Activated T-helper 17 cell treated with anti-CD3 and anti-CD28 coated beads, Interleukin-2, amount 50 U/mL, for 72 hours (primary cell): ENCODE data around the gene MRPS24. TPM values are rescaled to one million over a fixed set of nuclear protein-coding genes. Genes with fewer than 3 reads are reported as not detected.
A peak's percentile ranks its signal among the peaks of the same experiment; 100 is the strongest.

Experiments used
- ATAC-seq: fragments of 150-1000 bp; cut with Tn5 transposase; replicated peaks from 2 replicates; pipeline ENCODE4 v1.10.0; 2021; ENCODE audit warnings: mild to moderate bottlenecking, moderate library complexity
- H3K27ac Mint-ChIP-seq: one replicate; pipeline ENCODE4 v1.8.0; 2022; ENCODE audit warnings: mixed read lengths
- H3K27me3 Mint-ChIP-seq: one replicate; pipeline ENCODE4 v1.8.0; 2022; ENCODE audit warnings: mixed read lengths
- H3K36me3 Mint-ChIP-seq: one replicate; pipeline ENCODE4 v1.8.0; 2022; ENCODE audit warnings: low read depth, mild to moderate bottlenecking, mixed read lengths
- H3K4me1 Mint-ChIP-seq: one replicate; pipeline ENCODE4 v1.8.0; 2022; ENCODE audit warnings: mixed read lengths
- H3K4me3 Mint-ChIP-seq: one replicate; pipeline ENCODE4 v1.8.0; 2022; ENCODE audit warnings: mild to moderate bottlenecking, mixed read lengths
- H3K9me3 Mint-ChIP-seq: one replicate; pipeline ENCODE4 v1.8.0; 2022; ENCODE audit warnings: mixed read lengths
- total RNA-seq, 2 donors: library from RNA; stranded (reverse); gene quantifications; one replicate each; pipeline ENCODE4 v1.2.3, GENCODE V29; 2022

Gene MRPS24
- total RNA-seq, 2 donors from 2014 or later, result 68.0 to 113 TPM

- ATAC-seq, result peak; percentile 47
These were observed 537 bp upstream of the MRPS24 start for GRCh38 chr7:43869867-43870240.

GRCh38 chr7:43868681-43869005, 674 bp downstream of the MRPS24 start:
- H3K4me3 Mint-ChIP-seq, result peak overlapping the region; percentile 97
- no peaks in the 10 kb centered on the region for H3K27me3 Mint-ChIP-seq
- H3K4me1 Mint-ChIP-seq, result peaks cover 22% of the 10 kb centered on the region
- H3K36me3 Mint-ChIP-seq, result peaks cover 39% of the 10 kb centered on the region
- no peaks in the 10 kb centered on the region for H3K9me3 Mint-ChIP-seq
- H3K27ac Mint-ChIP-seq, result peak overlapping the region; percentile 93
- no peak for ATAC-seq

More at GRCh38 chr7:43869867-43870240, 537 bp upstream of the MRPS24 start:
- Mint-ChIP-seq H3K36me3 (peaks cover 40% of the 10 kb centered on the region), H3K4me1 (peaks cover 22% of the 10 kb centered on the region), H3K27ac (peak overlapping the region; percentile 93), H3K4me3 (peak overlapping the region; percentile 97), H3K27me3 (no peaks in the 10 kb centered on the region), H3K9me3 (no peaks in the 10 kb centered on the region)

- ATAC-seq, result no peak
- Mint-ChIP-seq H3K27me3 (no peaks in the 10 kb centered on the region), H3K4me1 (peaks cover 22% of the 10 kb centered on the region), H3K36me3 (peaks cover 39% of the 10 kb centered on the region), H3K4me3 (peak overlapping the region; percentile 97), H3K27ac (peak overlapping the region; percentile 93), H3K9me3 (no peaks in the 10 kb centered on the region)
These were observed 1.1 kb downstream of the MRPS24 start for GRCh38 chr7:43868181-43868580.

GRCh38 chr7:43865277-43865676, 4.0 kb downstream of the MRPS24 start:
- no peak for ATAC-seq
- Mint-ChIP-seq H3K4me1 (peaks cover 12% of the 10 kb centered on the region), H3K36me3 (peaks cover 39% of the 10 kb centered on the region), H3K9me3 (no peaks in the 10 kb centered on the region), H3K4me3 (no peak overlapping the region), H3K27ac (no peak overlapping the region), H3K27me3 (no peaks in the 10 kb centered on the region)

- H3K4me1 Mint-ChIP-seq, result peaks cover 5% of the 10 kb centered on the region
- no peak overlapping the region for H3K27ac Mint-ChIP-seq
- H3K9me3 Mint-ChIP-seq, result no peaks in the 10 kb centered on the region
These were observed 5.2 kb downstream of the MRPS24 start for GRCh38 chr7:43864126-43864525.

GRCh38 chr7:43856996-43857395, 12.3 kb downstream of the MRPS24 start:
- Mint-ChIP-seq H3K4me3 (no peak overlapping the region), H3K4me1 (no peaks in the 10 kb centered on the region), H3K27ac (no peak overlapping the region), H3K27me3 (peaks cover 3% of the 10 kb centered on the region), H3K9me3 (no peaks in the 10 kb centered on the region), H3K36me3 (no peaks in the 10 kb centered on the region)
- peak; percentile 96 for ATAC-seq

More at GRCh38 chr7:43864126-43864525, 5.2 kb downstream of the MRPS24 start:
- Mint-ChIP-seq H3K27me3 (no peaks in the 10 kb centered on the region), H3K4me3 (no peak overlapping the region), H3K36me3 (peaks cover 39% of the 10 kb centered on the region)
- no peak for ATAC-seq

GRCh38 chr7:43856316-43856715, 13.0 kb downstream of the MRPS24 start:
- no peak overlapping the region for H3K4me3 Mint-ChIP-seq
- no peaks in the 10 kb centered on the region for H3K4me1 Mint-ChIP-seq
- no peak overlapping the region for H3K27ac Mint-ChIP-seq
- no peak for ATAC-seq
- H3K9me3 Mint-ChIP-seq, result no peaks in the 10 kb centered on the region
- H3K36me3 Mint-ChIP-seq, result no peaks in the 10 kb centered on the region
- H3K27me3 Mint-ChIP-seq, result peaks cover 3% of the 10 kb centered on the region

- Mint-ChIP-seq H3K27me3 (peaks cover 3% of the 10 kb centered on the region), H3K9me3 (no peaks in the 10 kb centered on the region), H3K4me3 (no peak overlapping the region), H3K36me3 (no peaks in the 10 kb centered on the region), H3K27ac (no peak overlapping the region), H3K4me1 (no peaks in the 10 kb centered on the region)
- no peak for ATAC-seq
These were observed 14.1 kb downstream of the MRPS24 start for GRCh38 chr7:43855176-43855575.

GRCh38 chr7:43851805-43852204, 17.5 kb downstream of the MRPS24 start:
- Mint-ChIP-seq H3K27me3 (peaks cover 7% of the 10 kb centered on the region), H3K9me3 (no peaks in the 10 kb centered on the region), H3K36me3 (no peaks in the 10 kb centered on the region)

GRCh38 chr7:43850348-43851116, 18.8 kb downstream of the MRPS24 start:
- Mint-ChIP-seq H3K9me3 (no peaks in the 10 kb centered on the region), H3K27ac (no peak overlapping the region)
- no peak for ATAC-seq

More at GRCh38 chr7:43851805-43852204, 17.5 kb downstream of the MRPS24 start:
- Mint-ChIP-seq H3K27ac (no peak overlapping the region), H3K4me1 (no peaks in the 10 kb centered on the region), H3K4me3 (no peak overlapping the region)
- no peak for ATAC-seq

GRCh38 chr7:43849047-43849446, 20.3 kb downstream of the MRPS24 start:
- no peaks in the 10 kb centered on the region for H3K36me3 Mint-ChIP-seq

More at GRCh38 chr7:43850348-43851116, 18.8 kb downstream of the MRPS24 start:
- Mint-ChIP-seq H3K4me3 (no peak overlapping the region), H3K27me3 (peaks cover 7% of the 10 kb centered on the region), H3K4me1 (no peaks in the 10 kb centered on the region), H3K36me3 (no peaks in the 10 kb centered on the region)

GRCh38 chr7:43847496-43847895, 21.8 kb downstream of the MRPS24 start:
- no peak overlapping the region for H3K4me3 Mint-ChIP-seq
- H3K27me3 Mint-ChIP-seq, result peaks cover 4% of the 10 kb centered on the region

More at GRCh38 chr7:43849047-43849446, 20.3 kb downstream of the MRPS24 start:
- Mint-ChIP-seq H3K9me3 (no peaks in the 10 kb centered on the region), H3K27ac (no peak overlapping the region), H3K4me3 (no peak overlapping the region), H3K4me1 (no peaks in the 10 kb centered on the region), H3K27me3 (peaks cover 4% of the 10 kb centered on the region)
- ATAC-seq, result no peak

GRCh38 chr7:43844662-43845061, 24.7 kb downstream of the MRPS24 start:
- Mint-ChIP-seq H3K36me3 (no peaks in the 10 kb centered on the region), H3K27ac (no peak overlapping the region), H3K27me3 (peaks cover 4% of the 10 kb centered on the region), H3K4me1 (no peaks in the 10 kb centered on the region), H3K4me3 (no peak overlapping the region), H3K9me3 (no peaks in the 10 kb centered on the region)
- peak; percentile 67 for ATAC-seq

More at GRCh38 chr7:43847496-43847895, 21.8 kb downstream of the MRPS24 start:
- ATAC-seq, result no peak
- no peaks in the 10 kb centered on the region for H3K9me3 Mint-ChIP-seq
- H3K27ac Mint-ChIP-seq, result no peak overlapping the region
- no peaks in the 10 kb centered on the region for H3K4me1 Mint-ChIP-seq
- H3K36me3 Mint-ChIP-seq, result no peaks in the 10 kb centered on the region

- H3K4me3 Mint-ChIP-seq, result no peak overlapping the region
- peak; percentile 87 for ATAC-seq
- H3K36me3 Mint-ChIP-seq, result no peaks in the 10 kb centered on the region
- no peak overlapping the region for H3K27ac Mint-ChIP-seq
- H3K4me1 Mint-ChIP-seq, result no peaks in the 10 kb centered on the region
- peaks cover 4% of the 10 kb centered on the region for H3K27me3 Mint-ChIP-seq
- no peaks in the 10 kb centered on the region for H3K9me3 Mint-ChIP-seq
These were observed 25.1 kb downstream of the MRPS24 start for GRCh38 chr7:43844257-43844656.

- H3K27me3 Mint-ChIP-seq, result peaks cover 4% of the 10 kb centered on the region
- no peak overlapping the region for H3K4me3 Mint-ChIP-seq
- H3K36me3 Mint-ChIP-seq, result no peaks in the 10 kb centered on the region
- H3K4me1 Mint-ChIP-seq, result no peaks in the 10 kb centered on the region
- ATAC-seq, result no peak
- no peak overlapping the region for H3K27ac Mint-ChIP-seq
- H3K9me3 Mint-ChIP-seq, result no peaks in the 10 kb centered on the region
These were observed 26.0 kb downstream of the MRPS24 start for GRCh38 chr7:43843296-43843695.
